Mammary epithelial cell (primary cell): ENCODE results near the gene P2RY14.

Experiments
- EZH2 ChIP-seq: IDR thresholded peaks from 2 replicates; pipeline ENCODE4 v1.6.1; 2012; ENCODE audit warnings: low read length, inconsistent platforms, borderline replicate concordance
- TF ChIP-seq, protein P1 (sequence below), 2 donors: IDR thresholded peaks in 1 of 2; conservative IDR thresholded peaks in 1 of 2; 2 replicates each; pipeline ENCODE4 v1.5.1; 2011 to 2012; ENCODE audit warnings: inconsistent platforms in 2 of 2, low read length in 2 of 2, mild to moderate bottlenecking in 2 of 2, control low read depth in 1 of 2, low read depth in 1 of 2; ENCODE audit not compliant: insufficient read depth in 1 of 2; ENCODE audit errors: extremely low read depth in 1 of 2

DNA sequence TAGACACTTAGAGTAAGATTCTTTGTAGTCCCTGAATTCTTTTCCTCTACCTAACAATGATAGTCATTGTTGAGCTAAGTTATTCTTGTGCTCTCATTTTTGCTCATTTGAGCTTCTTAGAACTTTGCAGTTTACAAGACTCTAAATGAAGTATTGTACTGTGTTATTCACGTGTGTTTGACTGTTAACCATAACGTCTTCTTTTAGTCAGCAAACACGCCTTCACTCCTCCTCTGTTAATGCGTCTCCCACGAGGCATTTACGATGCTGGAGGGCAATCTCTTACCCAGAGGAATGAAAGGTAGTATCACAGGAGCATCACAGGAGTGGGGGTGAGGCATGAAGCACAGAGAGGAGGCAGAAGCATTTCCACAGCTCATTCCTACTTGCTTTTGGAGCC lies 14.8 kb upstream of the P2RY14 start:
- TF ChIP-seq, protein P1, sequence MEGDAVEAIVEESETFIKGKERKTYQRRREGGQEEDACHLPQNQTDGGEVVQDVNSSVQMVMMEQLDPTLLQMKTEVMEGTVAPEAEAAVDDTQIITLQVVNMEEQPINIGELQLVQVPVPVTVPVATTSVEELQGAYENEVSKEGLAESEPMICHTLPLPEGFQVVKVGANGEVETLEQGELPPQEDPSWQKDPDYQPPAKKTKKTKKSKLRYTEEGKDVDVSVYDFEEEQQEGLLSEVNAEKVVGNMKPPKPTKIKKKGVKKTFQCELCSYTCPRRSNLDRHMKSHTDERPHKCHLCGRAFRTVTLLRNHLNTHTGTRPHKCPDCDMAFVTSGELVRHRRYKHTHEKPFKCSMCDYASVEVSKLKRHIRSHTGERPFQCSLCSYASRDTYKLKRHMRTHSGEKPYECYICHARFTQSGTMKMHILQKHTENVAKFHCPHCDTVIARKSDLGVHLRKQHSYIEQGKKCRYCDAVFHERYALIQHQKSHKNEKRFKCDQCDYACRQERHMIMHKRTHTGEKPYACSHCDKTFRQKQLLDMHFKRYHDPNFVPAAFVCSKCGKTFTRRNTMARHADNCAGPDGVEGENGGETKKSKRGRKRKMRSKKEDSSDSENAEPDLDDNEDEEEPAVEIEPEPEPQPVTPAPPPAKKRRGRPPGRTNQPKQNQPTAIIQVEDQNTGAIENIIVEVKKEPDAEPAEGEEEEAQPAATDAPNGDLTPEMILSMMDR (conservative IDR thresholded peaks at IDR 0.05 in 1 of 2, IDR thresholded peaks at IDR 0.05 in 1 of 2; ENCODE audit: extremely low read depth in 1 of 2, insufficient read depth in 1 of 2, low read depth in 1 of 2, low read length in 2 of 2) = no peak
- TF ChIP-seq EZH2 = no peak
